NCI-H2196 (cell line): Measurements from ENCODE around the gene MIOX.

Experiments used
- DNase-seq: peaks from one replicate; lab custom pipeline; 2025; ENCODE audit not compliant: unreplicated experiment; lab: John Stamatoyannopoulos, UW

The MIOX gene

DNA sequence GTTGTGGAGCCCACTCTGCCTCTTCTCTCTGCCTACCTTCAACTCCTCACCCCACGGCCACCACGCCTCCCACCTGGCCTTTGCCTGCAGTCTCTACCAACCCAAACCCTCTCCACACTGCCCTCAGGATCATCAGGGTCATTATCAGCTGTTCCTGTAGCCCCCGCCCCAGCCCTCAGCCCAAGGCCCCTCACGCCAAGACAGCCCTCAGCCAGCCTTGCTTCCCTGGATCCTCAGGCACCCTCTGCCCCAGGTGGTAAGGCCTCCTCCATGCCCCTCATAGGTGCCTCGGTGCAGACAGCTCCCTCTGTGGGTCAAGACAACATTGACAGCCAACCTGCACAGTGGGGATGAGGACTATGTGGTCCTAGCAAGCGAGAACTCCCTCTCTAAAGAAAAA lies 13.6 kb upstream of the MIOX start:
- DNase-seq: peak; percentile 9

GRCh38 chr22:50473855-50474671 lies 12.6 kb upstream of the MIOX start:
- no peak for DNase-seq

- peak; percentile 84 for DNase-seq
Measured at GRCh38 chr22:50474710-50475651, 11.7 kb upstream of the MIOX start, which contains the start of gene SBF1. TSS of gene SBF1 (minus strand) at chr22:50475035. CDS start at chr22:50474840, 195 bp downstream.

DNA sequence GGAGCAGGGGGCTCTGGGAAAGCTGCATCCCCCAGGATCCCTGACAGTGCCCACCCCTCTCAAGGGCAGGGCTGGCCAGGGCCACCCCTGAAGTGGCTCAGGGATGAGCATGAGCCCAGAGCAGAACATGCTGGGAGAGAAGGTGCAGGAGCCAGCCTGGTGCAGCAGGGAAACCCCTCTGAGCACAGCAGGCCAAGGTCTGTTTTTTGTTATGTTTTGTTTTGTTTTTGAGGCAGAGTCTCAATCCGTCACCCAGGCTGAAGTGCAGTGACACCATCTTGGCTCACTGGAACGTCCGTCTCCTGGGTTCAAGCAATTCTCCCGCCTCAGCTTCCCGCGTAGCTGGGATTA lies 11.0 kb upstream of the MIOX start:
- DNase-seq: no peak

DNA sequence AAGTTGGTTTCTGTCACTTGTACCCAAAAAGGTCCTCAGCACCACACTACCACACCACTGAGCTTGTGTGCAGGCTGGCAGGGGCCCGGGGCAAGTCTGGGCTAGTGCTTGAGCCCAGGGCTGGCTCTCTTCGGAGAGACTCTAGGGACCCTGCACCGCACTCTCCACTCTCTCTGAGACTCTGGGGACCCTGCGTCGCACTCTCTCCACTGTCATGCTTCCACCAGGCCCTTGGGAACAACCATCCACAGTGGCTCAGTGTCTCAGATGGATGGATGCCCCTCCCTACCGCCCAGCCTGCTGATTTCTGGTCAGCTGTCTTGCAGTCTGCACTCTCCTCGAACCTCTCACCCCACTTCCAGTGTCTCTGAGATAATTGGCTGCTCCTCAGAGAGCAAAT lies 9.8 kb upstream of the MIOX start:
- no peak for DNase-seq

DNA sequence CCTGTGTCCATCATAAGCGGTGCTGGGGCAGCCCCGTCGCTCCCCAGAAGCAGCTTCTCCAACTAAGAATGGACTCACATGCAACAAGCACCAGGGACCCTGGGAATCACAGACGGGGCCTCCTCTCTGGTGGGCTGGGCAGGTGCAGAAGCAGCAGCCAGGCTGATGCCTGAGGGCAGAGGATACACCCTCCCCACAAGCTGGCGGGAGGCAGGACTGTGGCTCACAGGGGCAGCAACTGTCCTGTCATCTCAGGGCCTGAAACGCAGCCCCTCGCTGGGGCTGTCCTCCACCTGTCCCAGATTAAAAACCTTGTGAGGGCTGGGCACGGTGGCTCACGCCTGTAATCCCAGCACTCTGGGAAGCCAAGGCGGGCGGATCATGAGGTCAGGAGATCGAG lies 8.7 kb upstream of the MIOX start:
- DNase-seq: no peak

DNA sequence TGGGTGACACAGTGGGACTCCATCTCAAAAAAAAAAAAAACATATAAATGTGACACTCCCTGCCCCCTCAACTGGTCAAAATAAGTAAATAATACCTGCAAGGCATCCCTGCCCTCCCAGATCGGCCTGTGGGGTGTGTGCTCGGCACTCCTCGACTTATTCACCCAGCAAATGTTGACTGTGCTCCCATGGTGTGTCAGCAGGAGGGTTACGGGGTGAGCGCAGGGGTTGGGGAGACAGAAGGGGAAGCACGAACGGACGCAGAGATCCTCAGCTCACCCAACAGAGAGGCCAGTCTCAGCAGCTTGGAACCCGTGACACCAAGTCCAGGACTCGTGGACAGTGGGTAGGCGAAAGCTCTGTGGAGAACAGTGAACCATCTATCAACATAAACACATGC lies 6.9 kb upstream of the MIOX start:
- DNase-seq: no peak

- no peak for DNase-seq
Measured at GRCh38 chr22:50481045-50481439, 5.6 kb upstream of the MIOX start.

GRCh38 chr22:50481440-50482106 lies 5.1 kb upstream of the MIOX start, which contains the start of gene ADM2:
TSS of gene ADM2 (plus strand) at chr22:50481543. CDS start at chr22:50481848, 305 bp downstream.
- peak; percentile 11 for DNase-seq

DNA sequence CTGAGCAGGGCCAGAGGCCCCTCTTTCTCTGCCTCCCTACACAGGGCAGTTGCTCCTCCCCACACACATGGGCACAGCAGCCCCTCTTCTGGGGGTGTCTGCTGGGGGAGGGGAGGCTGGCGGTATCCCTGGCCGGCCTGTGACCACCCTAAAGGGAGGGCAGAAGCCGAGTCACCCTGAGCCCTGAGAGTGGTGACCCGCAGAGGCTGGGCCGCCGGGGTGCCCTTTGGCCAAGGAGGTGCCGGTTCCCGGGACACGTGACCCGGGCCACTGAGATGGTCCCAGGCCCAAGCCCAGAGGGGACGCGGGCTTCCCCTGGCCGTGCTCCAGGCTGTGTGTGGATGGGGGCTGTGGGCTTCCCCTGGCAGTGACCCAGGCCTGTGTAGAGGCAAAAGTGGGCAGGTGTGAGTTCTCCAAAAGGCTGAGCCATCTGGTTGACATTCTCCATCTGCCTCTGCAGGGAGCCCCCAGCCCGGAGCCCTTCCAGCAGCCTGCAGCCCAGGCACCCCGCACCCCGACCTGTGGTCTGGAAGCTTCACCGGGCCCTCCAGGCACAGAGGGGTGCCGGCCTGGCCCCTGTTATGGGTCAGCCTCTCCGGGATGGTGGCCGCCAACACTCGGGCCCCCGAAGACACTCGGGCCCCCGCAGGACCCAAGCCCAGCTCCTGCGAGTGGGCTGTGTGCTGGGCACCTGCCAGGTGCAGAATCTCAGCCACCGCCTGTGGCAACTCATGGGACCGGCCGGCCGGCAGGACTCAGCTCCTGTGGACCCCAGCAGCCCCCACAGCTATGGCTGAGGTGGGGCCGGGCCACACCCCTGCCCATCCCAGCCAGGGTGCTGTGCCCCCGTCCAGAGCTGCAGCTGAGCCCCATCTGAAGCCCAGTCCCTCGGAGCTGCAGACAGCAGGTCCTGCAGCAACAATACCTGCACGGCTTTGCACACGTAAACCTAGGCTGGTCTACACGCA lies 4.3 kb upstream of the MIOX start:
- no peak for DNase-seq

DNA sequence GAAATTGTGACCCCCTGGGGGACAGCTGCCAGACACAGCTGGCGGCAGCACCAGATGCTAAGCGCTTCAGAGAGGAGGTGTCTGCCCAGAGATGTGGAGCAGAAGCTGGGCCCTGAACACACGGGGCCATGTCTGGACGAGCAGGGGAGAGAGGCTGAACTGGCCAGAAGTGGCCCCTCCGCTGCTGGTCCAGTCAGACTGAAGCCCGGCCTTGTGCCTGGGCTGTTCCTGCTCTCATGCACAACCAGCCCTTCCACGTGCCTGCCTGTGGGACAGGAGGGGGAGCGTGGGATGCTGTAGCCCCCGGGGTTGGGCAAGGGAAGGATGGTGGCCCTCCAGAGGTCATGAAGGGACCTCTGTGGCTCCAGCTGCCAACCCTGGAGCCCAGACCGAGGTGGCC lies 3.6 kb upstream of the MIOX start:
- no peak for DNase-seq

- no peak for DNase-seq
Measured at GRCh38 chr22:50483556-50483955, 3.1 kb upstream of the MIOX start.

DNA sequence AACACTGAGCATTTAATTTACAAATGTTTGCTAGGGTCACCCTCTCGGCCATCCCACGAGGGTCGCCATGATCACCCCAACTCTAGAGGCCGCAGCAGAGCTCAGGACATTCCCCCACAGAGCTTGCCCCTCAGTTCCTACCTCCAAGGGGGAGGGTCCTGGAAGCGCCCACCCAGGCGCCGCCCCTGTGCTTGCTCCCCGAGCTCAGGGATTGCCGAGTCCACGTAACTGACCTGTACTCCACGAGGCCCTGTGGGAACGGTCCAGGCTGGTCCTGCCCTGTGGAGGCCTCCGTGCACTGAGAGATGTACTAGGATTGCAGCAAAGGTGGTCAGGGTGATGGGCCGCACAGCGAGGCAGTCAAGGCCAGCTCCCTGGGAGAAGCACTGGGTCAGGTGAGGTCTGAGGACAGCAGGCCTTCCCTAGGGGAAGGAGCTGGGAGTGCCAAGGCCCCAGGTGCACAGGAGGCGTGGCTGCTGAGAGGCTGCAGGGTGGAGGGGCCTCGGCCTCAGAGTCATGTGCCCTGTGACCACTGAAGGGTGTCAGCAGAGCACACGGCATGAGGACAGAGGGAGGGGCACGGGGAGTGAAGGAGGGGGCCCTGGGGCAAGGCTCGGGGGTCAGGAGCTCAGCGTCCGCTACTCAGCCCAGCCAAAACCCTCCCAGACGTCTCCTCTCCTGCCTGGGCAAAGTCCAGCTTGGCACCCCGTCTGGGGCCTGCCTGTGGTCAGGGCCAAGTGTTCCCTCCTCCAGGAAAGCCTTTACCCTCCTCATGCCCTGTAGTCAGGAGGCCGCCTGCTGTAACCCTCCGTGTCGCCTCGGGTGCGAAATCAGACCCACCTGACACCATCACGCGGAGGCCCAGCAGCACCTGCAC lies 2.4 kb upstream of the MIOX start:
- DNase-seq: peak; percentile 48

DNA sequence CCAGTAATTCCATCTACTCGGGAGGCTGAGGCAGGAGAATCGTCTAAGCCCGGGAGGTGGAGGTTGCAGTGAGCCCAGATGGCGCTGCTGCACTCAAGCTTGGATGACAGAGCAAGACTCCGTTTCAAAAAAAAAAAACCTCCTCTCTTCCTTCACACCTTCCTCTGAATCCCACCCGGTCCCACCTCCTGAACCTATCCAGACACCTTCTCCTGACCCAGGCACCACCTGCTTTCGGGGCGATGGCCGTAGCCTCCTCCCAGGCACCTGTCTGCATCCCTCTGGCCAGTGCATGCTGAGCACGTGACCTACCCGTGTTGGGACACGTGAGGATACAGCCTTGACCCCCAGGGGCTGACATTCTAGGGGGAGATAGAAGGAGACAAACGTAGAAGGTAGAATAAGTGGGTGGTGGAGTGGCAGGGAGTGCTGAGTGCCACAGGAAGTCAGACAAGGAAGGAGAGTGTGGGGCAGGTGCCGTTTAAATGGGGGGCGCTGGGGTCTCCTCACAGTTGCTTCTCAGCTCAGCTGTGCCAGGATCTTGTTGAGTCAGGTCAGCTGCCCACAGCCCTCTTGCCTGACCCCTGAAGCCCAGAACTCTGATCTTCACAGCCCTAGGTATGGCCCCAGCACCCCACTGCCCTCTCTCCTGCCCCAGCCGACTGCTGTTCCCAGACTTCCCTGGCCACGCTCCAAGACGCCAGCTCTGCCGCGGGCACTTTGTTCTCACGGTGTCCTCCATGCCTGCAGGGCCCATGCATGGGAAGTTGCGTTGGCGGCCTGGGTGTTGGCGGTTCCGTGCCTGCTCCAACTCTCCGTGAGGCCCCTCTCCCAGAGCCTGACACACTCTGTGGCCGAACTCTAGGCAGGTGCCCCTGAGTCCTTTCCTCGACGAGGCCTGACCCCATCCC lies 1.2 kb upstream of the MIOX start:
- no peak for DNase-seq

GRCh38 chr22:50487290-50488005 lies 789 bp downstream of the MIOX start:
- no peak for DNase-seq

- no peak for DNase-seq
Measured at GRCh38 chr22:50488006-50488677, 1.5 kb downstream of the MIOX start.

GRCh38 chr22:50488886-50489285 lies 2.2 kb downstream of the MIOX start:
- DNase-seq: no peak
